HG03103 (cell line): ENCODE data around the gene WIPF2.
"Not testable (repeated sequence)": the region's sequence is repeated elsewhere in the genome, so short reads cannot be mapped to it uniquely, and the experiment has no call there.

Experiments
- ATAC-seq: cut with Tn5 transposase; IDR thresholded peaks from one replicate; pipeline ENCODE4 v1.9.1; 2021; ENCODE audit warnings: low read depth; ENCODE audit not compliant: unreplicated experiment

The WIPF2 gene

GRCh38 chr17:40191237-40192208 lies 27.6 kb upstream of the WIPF2 start:
- no peak for ATAC-seq

GRCh38 chr17:40192961-40193360 lies 26.1 kb upstream of the WIPF2 start:
- ATAC-seq: no peak

- no peak for ATAC-seq
Measured at GRCh38 chr17:40194821-40195220, 24.3 kb upstream of the WIPF2 start.

- ATAC-seq: no peak
Measured at GRCh38 chr17:40197550-40197949, 21.6 kb upstream of the WIPF2 start.

- not testable (repeated sequence) for ATAC-seq
Measured at GRCh38 chr17:40197965-40198456, 21.1 kb upstream of the WIPF2 start.

- ATAC-seq: no peak
Measured at GRCh38 chr17:40198576-40198975, 20.5 kb upstream of the WIPF2 start.

- no peak for ATAC-seq
Measured at GRCh38 chr17:40203131-40203530, 16.0 kb upstream of the WIPF2 start.

GRCh38 chr17:40206193-40206592 lies 12.9 kb upstream of the WIPF2 start:
- not testable (repeated sequence) for ATAC-seq

GRCh38 chr17:40209404-40210093 lies 9.6 kb upstream of the WIPF2 start:
- no peak for ATAC-seq

GRCh38 chr17:40213914-40214313 lies 5.2 kb upstream of the WIPF2 start:
- not testable (repeated sequence) for ATAC-seq

- ATAC-seq: no peak
Measured at GRCh38 chr17:40218006-40218739, 931 bp upstream of the WIPF2 start.

- no peak for ATAC-seq
Measured at GRCh38 chr17:40219594-40220338, 662 bp downstream of the WIPF2 start.

GRCh38 chr17:40224718-40225550 lies 5.8 kb downstream of the WIPF2 start:
- ATAC-seq: no peak

GRCh38 chr17:40229146-40229545 lies 10.0 kb downstream of the WIPF2 start:
- ATAC-seq: not testable (repeated sequence)

GRCh38 chr17:40230670-40231069 lies 11.6 kb downstream of the WIPF2 start:
- ATAC-seq: no peak

- not testable (repeated sequence) for ATAC-seq
Measured at GRCh38 chr17:40231928-40232327, 12.8 kb downstream of the WIPF2 start.

GRCh38 chr17:40241252-40241834 lies 22.2 kb downstream of the WIPF2 start:
- ATAC-seq: no peak

GRCh38 chr17:40242774-40243173 lies 23.7 kb downstream of the WIPF2 start:
- no peak for ATAC-seq

GRCh38 chr17:40243761-40244160 lies 24.7 kb downstream of the WIPF2 start:
- no peak for ATAC-seq
